GM12892 (cell line): ENCODE results near the gene SMIM38.
A peak's percentile ranks its signal among the peaks of the same experiment; 100 is the strongest.

ENCODE experiments used
- DNase-seq: peaks from one replicate; pipeline ENCODE4 v3.0.0; 2011; ENCODE audit not compliant: insufficient read length
- FAIRE-seq: peaks from 2 replicates; lab custom pipeline; 2011; peaks lifted over from hg19 to GRCh38; lab: Jason Lieb, UNC
- POLR2A ChIP-seq: IDR thresholded peaks from 2 replicates; pipeline ENCODE4 v1.6.1; 2011; ENCODE audit warnings: low read depth, low read length, control low read depth
- POLR2AphosphoS5 ChIP-seq: IDR thresholded peaks from 2 replicates; pipeline ENCODE4 v1.6.1; 2011; ENCODE audit warnings: low read depth, low read length, control low read depth
- TAF1 ChIP-seq: IDR thresholded peaks from 2 replicates; pipeline ENCODE4 v1.6.1; 2011; ENCODE audit warnings: low read depth, mild to moderate bottlenecking, control low read depth, low read length, borderline replicate concordance

The SMIM38 gene

GRCh38 chr11:69166218-69167115 is 10.7 kb downstream of the SMIM38 start:
- FAIRE-seq (peak; percentile 98), DNase-seq (peak; percentile 86)
- TF ChIP-seq POLR2A (peak; percentile 50; the same call in 1 of the 2 replicates), TAF1 (peak; percentile 38; the same call in 1 of the 2 replicates), POLR2AphosphoS5 (0 out of 2 replicates have a peak, but pooled peaks have one; percentile 21)

- DNase-seq (no peak), FAIRE-seq (peak; percentile 81)
- TF ChIP-seq POLR2AphosphoS5 (0 out of 2 replicates have a peak, but pooled peaks have one; percentile 57), POLR2A (no peak)
Measured at GRCh38 chr11:69167130-69167915, 11.6 kb downstream of the SMIM38 start.

GRCh38 chr11:69167916-69168691 is 12.4 kb downstream of the SMIM38 start:
- no peak for FAIRE-seq
- no peak for TF ChIP-seq TAF1
- TF ChIP-seq POLR2A, result no peak
- TF ChIP-seq POLR2AphosphoS5, result no peak
- DNase-seq, result no peak

GRCh38 chr11:69169479-69169878 is 13.7 kb downstream of the SMIM38 start:
- no peak for TF ChIP-seq POLR2AphosphoS5
- no peak for TF ChIP-seq POLR2A
- no peak for TF ChIP-seq TAF1
- FAIRE-seq (no peak), DNase-seq (no peak)

- DNase-seq (no peak), FAIRE-seq (no peak)
- TF ChIP-seq POLR2AphosphoS5, result no peak
- TF ChIP-seq POLR2A, result no peak
- no peak for TF ChIP-seq TAF1
Measured at GRCh38 chr11:69170704-69171103, 15.0 kb downstream of the SMIM38 start.

- no peak for TF ChIP-seq TAF1
- FAIRE-seq (no peak), DNase-seq (no peak)
Measured at GRCh38 chr11:69171476-69172240, 15.9 kb downstream of the SMIM38 start.

- no peak for DNase-seq
- no peak for FAIRE-seq
- no peak for TF ChIP-seq TAF1
- TF ChIP-seq POLR2AphosphoS5, result no peak
- TF ChIP-seq POLR2A, result no peak
Measured at GRCh38 chr11:69172674-69173073, 16.9 kb downstream of the SMIM38 start.

GRCh38 chr11:69173331-69173730 is 17.6 kb downstream of the SMIM38 start:
- TF ChIP-seq TAF1 (no peak), POLR2A (no peak), POLR2AphosphoS5 (no peak)
- FAIRE-seq (no peak), DNase-seq (no peak)

GRCh38 chr11:69173925-69174581 is 18.3 kb downstream of the SMIM38 start:
- FAIRE-seq (peak; percentile 54), DNase-seq (no peak)
- no peak for TF ChIP-seq POLR2AphosphoS5
- no peak for TF ChIP-seq POLR2A

GRCh38 chr11:69174841-69175240 is 19.1 kb downstream of the SMIM38 start:
- TF ChIP-seq POLR2A (no peak), TAF1 (no peak), POLR2AphosphoS5 (no peak)
- FAIRE-seq (no peak), DNase-seq (no peak)
